H9 (cell line): ENCODE data around the gene ZNF813. TPM values are rescaled to one million over a fixed set of nuclear protein-coding genes. Genes with fewer than 3 reads are reported as not detected.
A peak's percentile ranks its signal among the peaks of the same experiment; 100 is the strongest.
"Not testable (repeated sequence)": the region's sequence is repeated elsewhere in the genome, so short reads cannot be mapped to it uniquely, and the experiment has no call there.

Experiments
- DNase-seq: peaks from one replicate; pipeline ENCODE4 v3.0.0-alpha.2; 2017
- H2AFZ ChIP-seq: one replicate; pipeline ENCODE4 v1.6.1; 2013; ENCODE audit warnings: mild to moderate bottlenecking, low read length, control low read depth, moderate library complexity
- H2AK5ac ChIP-seq: 2 replicates; pipeline ENCODE4 v1.6.1; 2013; ENCODE audit warnings: low read length, control low read depth, mixed read lengths; ENCODE audit not compliant: insufficient read length
- H2BK120ac ChIP-seq: one replicate; pipeline ENCODE4 v1.6.1; 2013; ENCODE audit warnings: low read depth, mild to moderate bottlenecking, low read length, control low read depth, inconsistent platforms; ENCODE audit not compliant: poor library complexity, severe bottlenecking
- H2BK12ac ChIP-seq: 2 replicates; pipeline ENCODE4 v1.6.1; 2013; ENCODE audit warnings: low read length, control low read depth, mixed read lengths, low read depth; ENCODE audit not compliant: insufficient read length
- H2BK15ac ChIP-seq: 2 replicates; pipeline ENCODE4 v1.6.1; 2013; ENCODE audit warnings: low read depth, low read length, control low read depth
- H2BK20ac ChIP-seq: one replicate; pipeline ENCODE4 v1.6.1; 2013; ENCODE audit warnings: low read depth, mild to moderate bottlenecking, low read length, control low read depth, inconsistent platforms; ENCODE audit not compliant: poor library complexity, severe bottlenecking
- H2BK5ac ChIP-seq: 2 replicates; pipeline ENCODE4 v1.6.1; 2013; ENCODE audit warnings: low read length, control low read depth, mixed read lengths; ENCODE audit not compliant: insufficient read length
- H3K14ac ChIP-seq: 2 replicates; pipeline ENCODE4 v1.6.1; 2013; ENCODE audit warnings: low read length, control low read depth; ENCODE audit not compliant: insufficient read depth
- H3K18ac ChIP-seq: 2 replicates; pipeline ENCODE4 v1.6.1; 2013; ENCODE audit warnings: low read depth, mild to moderate bottlenecking, mixed read lengths, low read length, control low read depth; ENCODE audit not compliant: insufficient read length
- H3K23ac ChIP-seq: 2 replicates; pipeline ENCODE4 v1.6.1; 2013; ENCODE audit warnings: low read length, control low read depth, mixed read lengths, low read depth; ENCODE audit not compliant: insufficient read length
- H3K23me2 ChIP-seq: 2 replicates; pipeline ENCODE4 v1.6.1; 2013; ENCODE audit warnings: low read depth, mild to moderate bottlenecking, mixed read lengths, low read length, control low read depth; ENCODE audit not compliant: insufficient read length, poor library complexity, severe bottlenecking
- H3K27ac ChIP-seq: 2 replicates; pipeline ENCODE4 v1.5.1; 2013; ENCODE audit warnings: low read length, control low read depth, mixed read lengths, low read depth; ENCODE audit not compliant: insufficient read length
- H3K27me3 ChIP-seq: 2 replicates; pipeline ENCODE4 v1.6.1; 2013; ENCODE audit warnings: low read length, control low read depth, inconsistent platforms; ENCODE audit not compliant: insufficient read depth
- H3K4ac ChIP-seq: 2 replicates; pipeline ENCODE4 v1.6.1; 2013; ENCODE audit warnings: low read depth, mild to moderate bottlenecking, control low read depth, inconsistent platforms, low read length, moderate library complexity
- H3K4me1 ChIP-seq: 2 replicates; pipeline ENCODE4 v1.6.1; 2013; ENCODE audit warnings: low read length, control low read depth, inconsistent platforms; ENCODE audit not compliant: insufficient read depth
- H3K4me2 ChIP-seq: 2 replicates; pipeline ENCODE4 v1.6.1; 2013; ENCODE audit warnings: low read length, control low read depth, mixed read lengths; ENCODE audit not compliant: insufficient read length, insufficient read depth
- H3K56ac ChIP-seq: 2 replicates; pipeline ENCODE4 v1.6.1; 2013; ENCODE audit warnings: low read depth, mild to moderate bottlenecking, mixed read lengths, low read length, control low read depth; ENCODE audit not compliant: insufficient read length
- H3K79me1 ChIP-seq: 2 replicates; pipeline ENCODE4 v1.6.1; 2013; ENCODE audit warnings: low read depth, mild to moderate bottlenecking, moderate library complexity, low read length, control low read depth, inconsistent platforms; ENCODE audit not compliant: insufficient read depth, poor library complexity, severe bottlenecking
- H3K79me2 ChIP-seq: 2 replicates; pipeline ENCODE4 v1.6.1; 2013; ENCODE audit warnings: low read length, control low read depth, inconsistent platforms; ENCODE audit not compliant: insufficient read depth
- H3K9ac ChIP-seq: 2 replicates; pipeline ENCODE4 v1.6.1; 2013; ENCODE audit warnings: low read length, control low read depth, mixed read lengths; ENCODE audit not compliant: insufficient read length; ENCODE audit errors: extremely low read depth
- H3K9me3 ChIP-seq: one replicate; pipeline ENCODE4 v1.6.1; 2013; ENCODE audit warnings: low read depth, low read length, inconsistent platforms; ENCODE audit not compliant: control insufficient read depth
- H3T11ph ChIP-seq: one replicate; pipeline ENCODE4 v1.6.1; 2013; ENCODE audit warnings: mild to moderate bottlenecking, low read length, control low read depth, inconsistent platforms
- H4K20me1 ChIP-seq: one replicate; pipeline ENCODE4 v1.6.1; 2013; ENCODE audit not compliant: control insufficient read depth, insufficient read length, insufficient read depth
- H4K5ac ChIP-seq: 2 replicates; pipeline ENCODE4 v1.6.1; 2013; ENCODE audit warnings: low read depth, mild to moderate bottlenecking, mixed read lengths, low read length, control low read depth; ENCODE audit not compliant: insufficient read length
- H4K8ac ChIP-seq: replicated peaks from 2 replicates; pipeline ENCODE4 v1.6.1; 2013; ENCODE audit warnings: low read length, control low read depth, mixed read lengths, low read depth; ENCODE audit not compliant: insufficient read length
- H4K91ac ChIP-seq: 2 replicates; pipeline ENCODE4 v1.6.1; 2013; ENCODE audit warnings: low read depth, mild to moderate bottlenecking, moderate library complexity, mixed read lengths, low read length, control low read depth; ENCODE audit not compliant: insufficient read length
- H3K27ac Mint-ChIP-seq, 3 experiments: 2 replicates in 2 of 3; 3 replicates in 1 of 3; pipeline ENCODE4 v1.8.0; 2020 to 2021; ENCODE audit warnings: mixed read lengths in 3 of 3, mild to moderate bottlenecking in 1 of 3, moderate library complexity in 1 of 3
- H3K27me3 Mint-ChIP-seq: 2 replicates; pipeline ENCODE4 v1.8.0; 2021; ENCODE audit warnings: low read depth, mild to moderate bottlenecking, moderate library complexity, mixed read lengths
- H3K36me3 Mint-ChIP-seq, 3 experiments: 2 replicates in 2 of 3; 3 replicates in 1 of 3; pipeline ENCODE4 v1.8.0; 2020 to 2021; ENCODE audit warnings: low read depth in 3 of 3, mixed read lengths in 3 of 3; ENCODE audit not compliant: insufficient read depth in 1 of 3
- H3K4me1 Mint-ChIP-seq, 2 experiments: 2 replicates each; pipeline ENCODE4 v1.8.0; 2020; ENCODE audit warnings: mixed read lengths in 2 of 2
- H3K4me3 Mint-ChIP-seq, 2 experiments: 2 replicates in 1 of 2; 3 replicates in 1 of 2; pipeline ENCODE4 v1.8.0; 2020 to 2021; ENCODE audit warnings: mild to moderate bottlenecking in 2 of 2, mixed read lengths in 2 of 2, moderate library complexity in 1 of 2
- H3K9me3 Mint-ChIP-seq, 2 experiments: 2 replicates in 1 of 2; 3 replicates in 1 of 2; pipeline ENCODE4 v1.8.0; 2020; ENCODE audit warnings: mild to moderate bottlenecking in 2 of 2, mixed read lengths in 2 of 2, moderate library complexity in 1 of 2
- WGBS: extraction: QIAGEN DNeasy Blood & Tissue Kit; methylation state at CpG from one replicate; pipeline ENCODE4 v1.1.7; 2013; ENCODE audit warnings: missing lambda C conversion rate, low lambda C conversion rate, mixed read lengths; ENCODE audit not compliant: insufficient read length; ENCODE audit errors: extremely low coverage; 5-methylcytosine and 5-hydroxymethylcytosine counted together
- total RNA-seq: library from RNA; stranded (reverse); gene quantifications from 2 replicates; pipeline ENCODE4 v1.2.1, GENCODE V29; 2021

Gene ZNF813
- total RNA-seq, 1 experiment from 2014 or later, result 17.3 TPM

DNA sequence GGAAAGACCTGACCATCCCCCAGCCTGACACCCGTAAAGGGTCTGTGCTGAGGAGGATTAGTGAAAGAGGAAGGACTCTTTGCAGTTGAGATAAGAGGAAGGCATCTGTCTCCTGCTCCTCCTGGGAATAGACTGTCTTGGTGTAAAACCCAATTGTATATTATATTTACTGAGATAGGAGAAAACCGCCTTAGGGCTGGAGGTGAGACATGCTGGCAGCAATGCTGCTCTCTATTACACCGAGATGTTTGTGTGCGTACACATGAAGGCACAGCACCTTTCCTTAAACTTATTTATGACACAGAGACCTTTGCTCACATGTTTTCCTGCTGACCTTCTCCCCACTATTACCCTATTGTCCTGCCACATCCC is 30.5 kb downstream of the ZNF813 start:
- not testable (repeated sequence) for H2BK120ac ChIP-seq, H3K9ac ChIP-seq, H2AFZ ChIP-seq, H3K27ac Mint-ChIP-seq, H3K4me2 ChIP-seq, H4K20me1 ChIP-seq, H3K79me2 ChIP-seq, H3K56ac ChIP-seq, H3K79me1 ChIP-seq, H2BK15ac ChIP-seq, H3K27ac ChIP-seq, H3K14ac ChIP-seq, H4K91ac ChIP-seq, H2BK12ac ChIP-seq, H3K27me3 Mint-ChIP-seq, H4K8ac ChIP-seq, H3K4me3 Mint-ChIP-seq, H3K27me3 ChIP-seq, H3K23ac ChIP-seq, H3K4me1 ChIP-seq, H3K4ac ChIP-seq, H4K5ac ChIP-seq, H3K18ac ChIP-seq, DNase-seq, H2BK5ac ChIP-seq, H2BK20ac ChIP-seq, H2AK5ac ChIP-seq, H3T11ph ChIP-seq, H3K9me3 ChIP-seq, H3K4me1 Mint-ChIP-seq, H3K23me2 ChIP-seq
- Mint-ChIP-seq H3K36me3 (peaks cover 14 to 24% (median 23%) of the 10 kb centered on the region in 3 experiments), H3K9me3 (peaks cover 5 to 13% of the 10 kb centered on the region in 2 experiments; a peak in 3 of 5 replicates)
- no CpG with 5 or more reads among the region's 4 CpGs for WGBS

DNA sequence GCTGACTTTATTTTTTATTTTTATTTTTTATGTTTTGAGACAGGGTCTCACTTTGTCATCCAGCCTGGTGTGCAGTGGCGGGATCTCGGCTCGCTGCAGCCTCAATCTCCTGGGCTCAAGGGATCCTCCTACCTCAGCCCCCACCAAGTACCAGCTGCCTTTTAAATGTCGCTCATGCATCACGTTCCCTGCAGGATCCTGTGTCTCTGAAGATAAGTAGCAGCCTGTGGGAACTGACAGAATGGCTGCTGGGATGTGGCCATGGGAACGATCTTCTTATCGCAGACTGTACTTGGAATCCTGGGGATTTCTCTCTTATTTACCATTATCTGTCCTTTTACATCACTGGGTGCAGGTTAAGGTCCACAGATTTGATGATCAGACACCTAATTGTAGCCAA is 35.6 kb downstream of the ZNF813 start:
- H4K20me1 ChIP-seq, H4K91ac ChIP-seq, H2BK12ac ChIP-seq, DNase-seq, H3K23ac ChIP-seq, H3K18ac ChIP-seq, H4K8ac ChIP-seq, H2AK5ac ChIP-seq, H3K79me1 ChIP-seq, H2BK5ac ChIP-seq, H3K56ac ChIP-seq, H3K27me3 Mint-ChIP-seq, H2BK15ac ChIP-seq, H3K9me3 ChIP-seq, H3T11ph ChIP-seq, H3K4ac ChIP-seq, H2AFZ ChIP-seq, H3K79me2 ChIP-seq, H3K27ac ChIP-seq, H3K9ac ChIP-seq, H3K14ac ChIP-seq, H3K27me3 ChIP-seq, H2BK120ac ChIP-seq, H3K23me2 ChIP-seq, H3K4me3 Mint-ChIP-seq, H3K4me1 ChIP-seq, H2BK20ac ChIP-seq, H3K36me3 Mint-ChIP-seq, H4K5ac ChIP-seq, H3K9me3 Mint-ChIP-seq: not testable (repeated sequence)
- Mint-ChIP-seq H3K27ac (0 out of 7 replicates have a peak overlapping the region, but pooled peaks of 1 of the 3 experiments have one; percentile 28), H3K4me1 (peaks cover 20 to 31% of the 10 kb centered on the region in 2 experiments)
- no CpG with 5 or more reads among the region's 7 CpGs for WGBS
- peak overlapping the region; percentile 42 for H3K4me2 ChIP-seq
